Measurements from ENCODE around the gene LVRN. TPM values are rescaled to one million over a fixed set of nuclear protein-coding genes. Genes with fewer than 3 reads are reported as not detected.

LVRN gene
- total and polyA plus RNA-seq, 2 of the 13 experiments (the other 11 are each of a cell fraction or from before 2014, with no cell fraction given) = 0.09 to 0.20 TPM

- TF ChIP-seq, protein P1, sequence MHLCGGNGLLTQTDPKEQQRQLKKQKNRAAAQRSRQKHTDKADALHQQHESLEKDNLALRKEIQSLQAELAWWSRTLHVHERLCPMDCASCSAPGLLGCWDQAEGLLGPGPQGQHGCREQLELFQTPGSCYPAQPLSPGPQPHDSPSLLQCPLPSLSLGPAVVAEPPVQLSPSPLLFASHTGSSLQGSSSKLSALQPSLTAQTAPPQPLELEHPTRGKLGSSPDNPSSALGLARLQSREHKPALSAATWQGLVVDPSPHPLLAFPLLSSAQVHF (CRISPR knock-in tag; IDR thresholded peaks at IDR 0.05) = no peak
- TF ChIP-seq MBNL3 (CRISPR knock-in tag; conservative IDR thresholded peaks at IDR 0.05) (no peak), CSRNP1 (CRISPR knock-in tag; IDR thresholded peaks at IDR 0.05) (no peak), SP1 (IDR thresholded peaks at IDR 0.05) (no peak), SP1 (CRISPR knock-in tag; IDR thresholded peaks at IDR 0.05) (no peak), GZF1 (CRISPR knock-in tag; IDR thresholded peaks at IDR 0.05) (no peak), MYC (CRISPR knock-in tag; IDR thresholded peaks at IDR 0.05; ENCODE audit: borderline replicate concordance) (no peak)
Observed at GRCh38 chr5:115968770-115969169, 6.5 kb downstream of the LVRN start (continued).

DNA sequence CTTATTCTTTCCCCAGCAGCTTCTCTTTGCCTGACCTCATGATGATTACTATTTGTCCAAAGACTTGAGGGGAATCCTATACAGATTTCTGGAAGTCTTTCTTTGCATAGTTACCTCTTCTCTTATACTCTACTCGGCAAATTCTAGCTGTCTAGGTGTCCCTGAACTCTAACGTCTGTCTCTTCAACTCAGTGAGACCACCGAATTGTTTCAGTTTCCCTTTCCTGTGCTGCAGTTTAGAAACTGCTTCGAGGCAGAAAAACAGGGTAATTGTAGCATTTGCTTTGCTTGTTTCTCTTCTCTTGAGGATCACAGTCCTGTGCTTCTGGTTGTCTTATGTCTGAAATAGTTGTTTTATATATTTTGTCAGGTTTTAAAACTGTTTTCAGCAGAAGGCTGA, 14.8 kb downstream of the LVRN start:
- no peaks in the 10 kb centered on the region for H3K4me1 ChIP-seq (ENCODE audit: insufficient read depth, low read length)
- H3K4me3 ChIP-seq (replicated peaks in 1 of 3; ENCODE audit: insufficient read depth in 1 of 3, low read depth in 2 of 3, low read length in 3 of 3) = no peak overlapping the region
- H4K20me1 ChIP-seq (ENCODE audit: insufficient read depth, low read length) = no peaks in the 10 kb centered on the region
- no peak overlapping the region for H3K27ac ChIP-seq (ENCODE audit: extremely low read length, insufficient read depth, low read length)
- intact Hi-C loops (cut with micrococcal nuclease; ENCODE audit: unreplicated experiment) (no loop called here), in situ Hi-C loops (cut with HindIII; ENCODE audit: extremely low pct_ligation_motif_present, low pct_unique_long_range_greater_than_20kb) (no loop called here)
- no peak for ATAC-seq
- no peak for DNase-seq (ENCODE audit: low spot score)
- no peak overlapping the region for H3K4me2 ChIP-seq (ENCODE audit: low read depth, low read length)
- TF ChIP-seq HOXA7 (CRISPR knock-in tag; IDR thresholded peaks at IDR 0.05) = no peak
- TF ChIP-seq ZNF501 (CRISPR knock-in tag; IDR thresholded peaks at IDR 0.05) = no peak
- BruUV-seq (replicated peaks) = no TSS peak
- no peaks in the 10 kb centered on the region for H3K9me3 ChIP-seq (ENCODE audit: low read length)
- ChIA-PET CTCF (ENCODE audit: low intra/inter-chr PET ratio, low total read pairs) (no interaction called here), POLR2A (no interaction called here)
- no peak overlapping the region for H2AFZ ChIP-seq (ENCODE audit: low read length)
- 0% methylated on average over 4 of the region's 4 CpGs for WGBS (ENCODE audit: low lambda C conversion rate)
- FAIRE-seq = no peak
- H3K9ac ChIP-seq (ENCODE audit: insufficient read depth, low read depth, low read length) = no peak overlapping the region
- H3K36me3 ChIP-seq (replicated peaks in 1 of 2; ENCODE audit: control insufficient read depth in 1 of 2, insufficient read depth in 2 of 2, low read length in 2 of 2) = no peaks in the 10 kb centered on the region
- no peaks in the 10 kb centered on the region; a peak in 1 of 5 replicates for H3K27me3 ChIP-seq (ENCODE audit: control insufficient read depth in 1 of 2, insufficient read depth in 2 of 2, low read length in 2 of 2)
- H3K79me2 ChIP-seq (ENCODE audit: insufficient read depth, low read length) = no peaks in the 10 kb centered on the region
